Hematopoietic multipotent progenitor cell treated with erythropoietin and hydrocortisone succinate and interleukin-3 and kit ligand, for 17 days (in vitro differentiated cells): ENCODE data around the gene MLX.
A peak's percentile ranks its signal among the peaks of the same experiment; 100 is the strongest.

ENCODE experiments used
- DNase-seq: peaks from one replicate; pipeline ENCODE4 v3.0.0-alpha.2; 2015; ENCODE audit warnings: low spot score

The MLX gene, protein sequence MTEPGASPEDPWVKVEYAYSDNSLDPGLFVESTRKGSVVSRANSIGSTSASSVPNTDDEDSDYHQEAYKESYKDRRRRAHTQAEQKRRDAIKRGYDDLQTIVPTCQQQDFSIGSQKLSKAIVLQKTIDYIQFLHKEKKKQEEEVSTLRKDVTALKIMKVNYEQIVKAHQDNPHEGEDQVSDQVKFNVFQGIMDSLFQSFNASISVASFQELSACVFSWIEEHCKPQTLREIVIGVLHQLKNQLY

DNA sequence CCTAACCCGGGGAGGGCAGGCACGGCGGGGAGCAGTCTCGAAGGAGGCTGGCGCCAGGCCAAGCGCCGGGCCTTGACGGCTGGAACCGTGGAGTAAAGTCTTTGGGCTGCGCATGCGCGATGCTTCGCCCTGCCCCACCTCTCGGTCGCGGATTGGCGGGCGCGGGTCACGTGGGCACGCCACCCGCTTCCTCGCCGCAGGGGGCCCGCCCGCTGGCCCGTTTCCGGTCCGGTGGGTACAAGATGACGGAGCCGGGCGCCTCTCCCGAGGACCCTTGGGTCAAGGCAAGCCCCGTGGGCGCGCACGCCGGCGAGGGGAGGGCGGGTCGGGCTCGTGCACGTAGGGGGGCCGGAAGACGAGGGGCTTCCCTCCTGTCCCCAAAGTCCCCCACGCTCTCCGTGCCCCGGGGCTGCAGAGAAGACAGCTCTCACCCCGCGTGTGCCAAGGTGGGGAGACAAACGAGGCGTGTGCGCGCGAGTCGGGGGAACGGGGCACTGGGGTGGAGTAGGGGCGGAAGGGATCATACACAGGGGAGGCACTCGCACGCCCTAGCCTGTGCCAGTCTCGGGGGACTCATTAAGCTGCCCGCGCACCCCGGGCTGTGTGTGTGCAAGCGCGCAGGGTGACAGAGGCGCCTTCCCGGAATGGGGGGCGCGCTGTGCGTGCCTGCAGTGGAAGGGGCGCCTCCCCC, at the start of gene MLX:
TSS of gene MLX (plus strand) at position 218 of the 691 bp plus-strand sequence. CDS start at position 243, 25 bp downstream.
- DNase-seq = peak; percentile 98

DNA sequence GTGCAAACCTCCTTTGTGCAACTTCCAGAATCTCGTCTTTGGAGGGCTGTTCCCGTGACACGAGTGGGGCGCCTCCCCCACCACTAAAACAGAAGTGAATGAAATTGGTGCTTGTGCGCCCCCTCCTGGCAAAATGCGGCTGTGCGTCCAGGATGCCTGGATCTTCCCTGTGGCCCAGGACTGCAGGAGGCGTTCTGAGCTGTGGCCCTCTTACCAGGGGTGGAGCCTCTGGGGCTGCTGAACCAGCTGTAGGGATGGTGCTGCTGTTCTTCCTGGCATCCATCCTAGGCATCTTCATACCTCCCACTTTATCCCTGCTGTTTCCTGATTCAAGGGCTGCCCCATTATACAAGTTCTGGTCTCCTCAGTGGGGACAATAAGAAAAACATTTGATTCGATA, 49.4 kb upstream of the MLX start:
- DNase-seq = peak; percentile 89

DNA sequence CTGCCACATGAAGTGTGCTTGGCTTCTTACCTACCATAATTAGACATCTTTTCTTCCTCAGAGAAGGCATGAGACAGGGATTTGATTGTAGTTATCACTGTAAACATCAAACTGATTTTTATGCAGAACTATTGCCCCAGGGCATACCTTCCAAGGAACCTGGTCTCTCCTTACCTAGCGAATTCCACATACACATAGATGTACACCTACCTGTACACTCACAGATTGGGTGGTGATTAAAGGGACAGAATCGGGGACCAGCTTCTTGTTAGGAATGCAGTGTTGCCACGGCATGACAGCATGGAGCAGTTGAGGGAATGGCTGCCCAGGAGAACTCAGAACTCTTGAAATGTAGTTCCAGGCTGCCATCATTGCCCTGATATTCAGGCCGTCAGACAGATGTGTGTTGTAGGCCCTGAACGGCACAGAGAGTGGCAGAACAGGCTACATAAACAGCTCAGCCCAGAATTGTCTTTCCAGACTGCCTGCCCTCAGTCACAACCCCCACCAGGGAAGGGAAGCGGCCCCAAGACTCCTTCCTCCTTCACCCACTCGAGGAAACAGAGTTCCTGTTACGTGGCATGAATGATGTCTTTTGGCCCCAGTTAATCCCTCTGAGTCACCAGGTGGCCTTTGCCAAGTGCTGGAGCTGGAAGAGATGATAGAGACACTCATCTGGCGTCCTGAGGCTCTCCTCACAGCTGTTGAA, 48.7 kb upstream of the MLX start:
- DNase-seq = peak; percentile 89

DNA sequence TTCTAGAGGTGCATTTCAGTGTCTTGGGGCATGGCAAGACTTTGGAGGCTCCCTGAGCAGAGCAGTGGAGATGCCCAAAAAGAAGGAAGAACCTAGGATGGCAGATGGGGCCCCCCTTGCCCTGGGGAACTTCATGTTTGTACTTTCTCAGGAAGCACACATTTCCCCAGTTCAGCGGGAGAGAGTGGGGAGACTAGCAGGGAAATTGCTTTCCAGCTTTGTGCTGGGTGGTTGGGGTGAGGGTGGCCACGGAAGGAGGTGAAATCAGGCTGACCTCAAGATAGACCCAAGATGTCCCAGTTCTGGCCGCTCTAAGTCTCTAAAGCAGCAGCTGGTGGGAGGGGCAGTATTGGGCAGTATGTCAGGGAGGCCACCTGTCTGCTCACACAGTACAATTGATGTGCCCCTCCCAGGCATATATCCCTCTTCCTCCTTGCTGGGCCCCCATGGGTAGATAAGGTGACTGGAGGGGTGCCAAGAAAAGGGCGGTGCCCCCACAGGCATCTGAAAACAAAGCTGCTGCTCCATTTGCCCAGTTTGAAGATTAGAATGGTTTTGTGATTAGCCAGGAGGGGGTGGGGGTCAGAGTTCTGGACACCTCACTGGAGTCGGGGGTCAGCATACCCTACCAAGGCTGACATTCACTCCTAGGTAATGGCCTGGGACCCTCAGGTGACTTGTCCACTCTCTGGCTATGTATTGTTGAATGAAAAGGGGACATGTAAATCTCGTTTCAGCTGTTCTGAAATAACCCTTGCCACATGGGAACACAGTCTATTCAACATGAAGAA, 48.0 kb upstream of the MLX start:
- peak; percentile 81 for DNase-seq

DNA sequence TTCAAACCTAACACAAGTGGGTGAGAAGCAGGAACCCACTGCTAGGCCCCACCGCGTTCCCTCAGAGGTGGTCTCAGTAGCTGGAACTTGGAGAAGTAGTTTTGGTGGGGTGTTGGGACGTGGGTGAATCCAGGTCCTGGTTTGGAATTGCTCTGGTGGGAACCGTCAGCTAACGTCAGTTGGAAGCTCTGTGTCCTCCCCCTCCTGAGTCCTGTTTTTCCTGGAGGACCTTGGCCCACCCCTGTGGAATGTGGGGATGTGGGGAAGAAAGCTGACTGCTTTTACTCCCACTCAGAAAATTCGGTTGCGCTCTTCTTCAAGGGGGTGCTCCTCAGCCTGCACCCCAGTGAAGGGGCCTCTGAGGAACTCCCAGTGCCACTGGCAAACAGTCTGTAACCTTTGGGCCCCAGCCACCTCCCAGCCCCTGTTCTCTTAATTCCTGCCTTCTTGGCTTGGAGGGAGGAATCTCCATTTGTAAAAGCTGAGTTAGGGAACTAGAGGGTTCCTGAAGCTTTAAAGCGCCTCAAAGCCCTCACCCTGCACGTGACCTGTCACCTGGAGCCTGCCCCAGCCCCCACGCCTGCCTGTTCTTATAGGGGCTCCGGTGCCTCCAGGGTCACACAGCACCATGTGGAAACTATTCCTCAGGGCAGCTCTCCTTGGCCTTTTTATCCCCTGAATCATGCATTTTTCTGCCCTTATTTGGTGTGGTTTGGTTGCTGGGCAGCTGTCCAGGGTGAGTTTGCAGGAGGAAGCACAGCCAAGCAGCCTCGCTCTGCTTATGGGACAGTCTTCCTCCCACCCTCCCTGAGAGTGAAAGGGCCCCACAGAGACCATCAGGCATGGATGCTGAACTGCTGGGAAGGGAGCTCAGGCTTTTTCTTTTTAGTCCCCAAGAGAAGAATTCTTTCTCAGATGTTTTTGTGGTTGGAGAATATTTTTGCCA, 47.1 kb upstream of the MLX start:
- peak; percentile 57 for DNase-seq

DNA sequence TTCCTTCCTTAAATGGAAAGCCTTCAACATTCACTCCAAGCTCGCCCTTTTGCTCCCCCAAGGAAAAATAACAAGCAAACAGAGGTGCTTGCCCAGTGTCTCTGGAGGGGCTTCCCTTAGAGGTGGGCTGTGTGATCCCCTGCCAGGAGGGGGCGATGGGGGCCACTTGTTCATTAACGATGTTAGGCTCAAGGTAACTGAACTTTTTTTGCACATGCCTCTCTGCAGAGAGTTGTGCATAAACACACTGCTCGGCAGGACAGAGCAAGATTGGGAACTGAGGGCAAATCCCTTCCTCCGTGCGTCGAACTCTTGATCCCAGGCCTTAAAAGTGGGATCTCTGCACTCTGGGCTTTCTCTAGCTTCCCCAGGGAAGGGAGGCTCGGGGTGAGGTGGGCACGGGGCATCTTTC, 46.4 kb upstream of the MLX start:
- DNase-seq = no peak

DNA sequence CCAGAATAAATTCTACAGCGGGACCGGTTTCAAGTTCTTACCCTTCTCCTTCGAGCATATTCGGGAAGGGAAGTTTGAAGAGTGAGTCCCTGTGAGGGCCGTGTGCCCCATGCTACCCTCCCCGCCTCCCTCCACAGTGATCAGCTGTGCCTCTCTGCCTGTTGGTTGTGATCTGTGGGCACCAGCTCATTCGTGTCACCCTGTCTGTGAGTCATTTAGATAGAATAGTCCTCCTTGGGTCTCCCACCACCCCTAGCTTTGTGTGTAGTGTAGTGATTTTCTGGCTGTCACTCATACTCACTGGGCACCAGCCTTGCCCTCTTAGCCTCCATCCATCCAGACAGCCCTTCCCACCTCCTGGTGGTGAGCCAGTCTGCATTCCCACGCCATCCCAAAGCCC, 45.9 kb upstream of the MLX start:
- DNase-seq = no peak

DNA sequence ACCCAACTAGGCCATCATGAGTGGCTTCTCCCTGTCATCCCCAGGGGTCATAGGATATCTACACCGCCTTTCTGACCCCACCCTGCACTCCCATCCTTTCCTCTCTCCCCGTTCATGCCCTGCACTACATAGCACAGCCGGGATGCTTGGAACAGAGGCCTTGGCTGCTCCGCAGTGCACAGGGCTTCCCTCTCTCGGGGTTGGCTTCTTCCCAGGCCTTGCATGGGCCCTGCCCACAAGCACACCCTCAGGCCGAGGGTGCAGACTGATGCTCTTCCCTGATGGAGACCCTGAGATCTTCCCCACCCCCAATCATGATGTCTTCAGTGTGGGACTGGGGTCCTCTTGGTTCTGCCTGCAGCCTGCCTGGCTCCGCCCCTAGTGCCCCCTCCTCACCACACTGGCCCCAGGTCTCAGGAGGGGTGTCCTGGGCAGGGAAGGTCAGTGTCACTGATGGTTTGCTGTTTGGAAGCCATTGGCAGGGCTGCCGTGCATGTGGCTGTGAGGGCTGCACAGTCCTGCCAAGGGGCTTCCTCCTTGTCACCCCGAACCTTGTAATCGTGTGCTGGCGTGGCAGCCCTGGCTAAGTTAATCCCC, 45.1 kb upstream of the MLX start:
- DNase-seq = no peak

DNA sequence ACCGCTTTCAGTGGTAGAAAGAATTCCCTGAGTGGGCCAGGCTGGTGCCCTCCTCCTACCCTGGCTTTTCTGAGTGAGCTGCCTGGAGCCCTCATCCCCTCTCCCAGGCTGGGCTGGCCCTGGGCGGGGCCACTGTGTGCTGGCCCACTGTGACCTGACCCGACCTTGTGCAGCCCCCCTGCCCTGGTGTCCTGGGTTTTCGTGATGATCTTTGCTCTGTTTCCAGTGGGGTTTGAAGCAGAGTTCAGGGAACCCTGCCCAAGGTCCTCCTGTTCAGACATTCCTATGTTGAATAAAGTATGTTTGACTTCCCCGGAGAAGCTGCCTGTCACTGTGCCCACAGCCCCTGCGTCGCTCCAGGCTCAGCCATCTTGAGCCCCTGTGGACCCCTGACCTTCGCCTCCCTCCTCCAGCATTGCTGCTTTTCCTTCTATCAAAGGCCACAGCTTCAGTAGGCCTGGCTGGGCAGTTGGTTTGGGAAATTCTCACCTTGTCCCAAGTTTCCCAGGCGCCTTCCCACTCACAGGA, 44.6 kb upstream of the MLX start:
- DNase-seq = no peak

DNA sequence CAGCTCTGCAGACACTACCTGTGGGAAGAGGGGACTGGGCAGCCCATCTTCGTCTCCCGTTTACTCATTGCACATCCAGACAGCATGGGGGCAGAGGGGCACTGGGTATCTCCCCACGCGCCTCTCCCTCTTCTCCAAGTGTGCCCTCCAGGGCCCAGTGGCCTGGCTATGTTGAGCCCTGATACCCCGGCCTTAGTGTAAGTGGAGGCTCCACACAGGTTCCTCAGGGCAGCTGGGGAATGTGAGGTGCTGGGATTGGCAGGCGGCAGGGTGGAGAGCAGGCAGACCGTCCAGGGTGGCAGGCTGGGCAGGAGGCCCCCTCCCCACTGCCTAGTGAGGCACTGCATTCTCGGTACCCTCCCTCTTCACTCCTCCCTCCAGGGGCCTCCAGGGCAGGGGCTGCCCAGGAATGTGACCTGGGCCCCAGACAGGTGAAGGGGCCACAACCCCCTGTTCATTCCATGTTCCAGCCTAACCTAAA, 44.1 kb upstream of the MLX start:
- no peak for DNase-seq

DNA sequence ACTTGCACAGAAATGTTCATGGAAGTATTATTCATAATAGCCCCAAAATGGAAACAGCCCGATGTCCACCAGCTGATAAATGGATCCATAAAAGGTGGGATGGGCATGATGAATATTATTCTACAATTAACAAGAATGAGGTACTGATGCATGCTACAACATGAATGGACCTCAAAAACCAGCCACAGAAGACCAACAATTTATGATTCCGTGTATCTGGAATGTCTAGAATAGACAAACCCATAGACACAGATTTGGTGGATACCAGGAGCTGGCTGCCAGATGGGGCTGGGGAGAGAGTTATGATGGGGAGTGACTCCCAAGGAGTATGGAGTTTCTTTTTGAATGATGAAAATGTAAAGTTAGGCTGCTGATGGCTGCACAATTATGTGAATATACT, 41.7 kb upstream of the MLX start:
- no peak for DNase-seq

DNA sequence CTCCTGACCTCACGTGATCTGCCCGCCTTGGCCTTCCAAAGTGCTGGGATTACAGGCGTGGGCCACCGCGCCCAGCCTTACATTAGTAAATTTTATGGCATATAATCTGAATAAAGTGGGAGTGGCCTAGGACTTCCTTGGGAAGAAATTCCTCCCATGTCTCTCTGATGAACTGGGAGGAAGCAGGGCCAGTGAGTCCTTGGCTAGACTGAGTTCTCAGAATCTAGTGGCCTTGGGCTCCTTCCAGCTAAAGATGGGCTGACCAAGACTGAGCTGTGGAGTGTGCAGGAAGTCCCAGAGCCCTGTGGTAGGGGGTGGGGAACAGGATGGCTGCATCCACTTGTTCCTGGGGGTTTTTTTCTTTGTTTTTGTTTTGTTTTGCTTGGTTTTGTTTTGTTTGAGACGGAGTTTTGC, 40.9 kb upstream of the MLX start:
- no peak for DNase-seq

DNA sequence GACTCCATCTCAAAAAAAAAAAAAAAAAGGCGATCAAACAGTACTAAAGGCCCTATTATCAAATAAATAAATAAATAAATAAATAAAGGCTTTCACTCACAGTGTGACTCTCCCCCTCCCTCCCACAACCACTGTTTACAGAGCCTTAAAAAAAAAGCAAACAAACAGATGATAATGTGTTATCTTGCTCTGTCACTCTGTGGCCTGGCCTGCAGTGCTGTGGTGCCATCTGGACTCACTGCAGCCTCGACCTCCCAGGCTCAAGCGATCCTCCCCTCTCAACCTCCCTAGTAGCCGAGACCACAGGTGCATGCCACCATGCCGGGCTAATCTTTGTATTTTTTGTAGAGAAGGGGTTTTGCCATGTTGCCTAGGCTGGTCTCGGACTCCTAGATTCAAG, 39.0 kb upstream of the MLX start:
- no peak for DNase-seq

DNA sequence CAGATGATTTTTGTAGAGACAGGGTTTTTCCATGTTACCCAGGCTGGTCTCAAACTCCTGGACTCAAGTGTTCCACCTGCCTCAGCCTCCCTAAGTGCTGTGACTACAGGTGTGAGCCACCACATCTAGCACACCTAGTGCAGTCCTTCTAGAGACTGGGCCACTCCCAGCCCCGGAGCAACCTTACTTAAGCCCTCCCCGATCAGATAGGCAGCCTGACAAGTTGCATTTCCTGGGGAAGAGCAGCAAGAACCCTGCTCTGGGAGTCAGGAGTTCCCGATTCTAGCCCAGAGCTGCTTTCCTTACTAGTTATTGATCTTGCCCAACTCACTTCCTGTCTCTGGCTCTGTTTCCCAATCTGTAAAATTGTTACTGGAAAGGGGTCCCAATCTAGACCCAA, 37.8 kb upstream of the MLX start:
- no peak for DNase-seq

DNA sequence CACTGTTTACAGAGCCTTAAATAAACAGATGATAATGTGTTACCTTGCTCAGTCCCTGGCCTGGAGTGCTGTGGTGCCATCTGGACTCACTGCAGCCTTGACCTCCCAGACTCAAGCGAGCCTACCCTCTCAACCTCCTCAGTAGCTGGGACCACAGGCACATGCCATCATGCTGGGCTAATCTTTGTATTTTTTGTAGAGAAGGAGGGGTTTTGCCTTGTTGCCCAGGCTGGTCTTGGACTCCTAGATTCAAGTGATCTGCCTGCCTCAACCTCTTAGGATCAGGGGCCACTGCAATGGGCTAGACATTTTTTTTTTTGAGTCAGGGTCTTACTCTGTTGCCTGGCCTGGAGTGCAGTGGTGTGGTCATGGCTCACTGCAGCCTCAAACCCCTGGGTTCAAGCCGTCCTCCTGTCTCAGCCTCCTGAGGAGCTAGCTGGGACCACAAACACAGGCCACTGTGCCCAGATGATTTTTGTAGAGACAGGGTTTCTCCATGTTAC, 35.9 kb upstream of the MLX start:
- no peak for DNase-seq

DNA sequence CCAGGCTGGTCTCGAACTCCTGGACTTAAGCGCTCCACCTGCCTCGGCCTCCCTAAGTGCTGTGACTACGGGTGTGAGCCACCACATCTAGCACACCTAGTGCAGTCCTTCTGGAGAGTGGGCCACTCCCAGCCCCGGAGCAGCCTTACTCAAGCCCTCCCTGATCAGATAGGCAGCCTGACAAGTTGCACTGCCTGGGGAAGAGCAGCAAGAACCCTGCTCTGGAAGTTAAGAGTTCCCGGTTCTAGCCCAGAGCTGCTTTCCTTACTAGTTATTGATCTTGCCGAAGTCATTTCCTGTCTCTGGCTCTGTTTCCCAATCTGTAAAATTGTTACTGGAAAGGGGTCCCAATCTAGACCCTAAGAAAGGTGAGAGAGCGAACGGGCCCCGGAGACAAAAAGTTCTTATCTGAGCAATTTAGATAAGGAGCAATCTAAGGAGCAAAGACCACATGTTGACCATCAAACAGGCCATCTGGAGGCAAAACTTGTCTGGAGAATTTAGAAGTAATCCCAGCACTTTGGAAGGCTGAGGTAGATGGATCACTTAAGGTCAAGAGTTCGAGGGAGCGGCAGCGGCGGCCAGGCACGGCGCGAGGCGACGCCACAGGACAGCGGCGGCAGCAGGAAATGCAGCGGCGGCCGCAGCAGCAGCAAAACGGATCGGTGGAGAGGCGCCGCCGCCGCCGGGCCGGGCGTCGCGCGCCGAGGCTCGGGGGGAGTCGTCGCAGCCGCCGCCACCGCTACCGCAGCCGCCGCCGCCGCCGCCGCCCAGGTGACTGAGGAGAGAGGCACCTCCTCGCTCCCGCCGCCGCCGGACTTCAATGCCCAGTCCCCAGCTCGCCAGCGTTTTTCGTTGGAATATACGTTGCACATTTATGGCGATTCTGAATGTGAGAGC, 35.2 kb upstream of the MLX start:
- peak; percentile 47 for DNase-seq

DNA sequence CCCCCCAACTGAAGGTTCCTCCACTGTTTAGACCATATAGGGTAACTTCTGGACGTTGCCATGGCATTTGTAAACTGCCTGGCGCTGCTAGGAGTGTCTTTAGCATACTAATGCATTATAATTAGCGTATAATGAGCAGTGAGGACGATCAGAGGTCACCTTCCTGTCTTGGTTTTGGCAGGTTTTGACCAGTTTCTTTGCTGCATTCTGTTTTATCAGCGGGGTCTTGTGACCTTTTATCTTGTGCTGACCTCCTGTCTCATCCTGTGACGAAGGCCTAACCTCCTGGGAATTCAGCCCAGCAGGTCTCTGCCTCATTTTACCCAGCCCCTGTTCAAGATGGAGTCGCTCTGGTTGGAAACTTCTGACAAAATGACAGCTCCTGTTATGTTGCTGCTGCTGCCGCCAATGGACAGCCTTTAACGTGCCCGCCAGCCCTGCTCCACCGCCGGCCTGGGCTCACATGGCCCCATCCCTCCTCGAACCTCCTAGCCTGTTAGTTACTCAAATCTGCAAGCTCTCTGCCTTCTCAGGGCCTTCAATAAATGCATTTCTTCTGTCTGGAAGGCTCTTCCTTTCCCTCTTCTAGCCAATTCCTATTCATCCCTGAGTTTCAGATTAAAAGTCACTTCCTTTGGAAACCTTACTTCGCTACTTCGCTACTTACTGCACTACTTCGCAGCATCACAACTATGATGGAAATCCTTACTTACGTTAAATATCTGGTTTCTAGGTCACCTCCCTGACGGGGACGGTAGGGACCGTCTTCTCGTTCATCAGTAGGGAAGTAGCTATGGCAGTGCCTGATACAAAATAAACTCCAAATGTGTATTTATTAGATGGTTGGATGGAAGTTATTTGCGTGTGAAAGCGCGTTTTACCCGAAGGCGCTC, 31.5 kb upstream of the MLX start:
- DNase-seq = no peak

DNA sequence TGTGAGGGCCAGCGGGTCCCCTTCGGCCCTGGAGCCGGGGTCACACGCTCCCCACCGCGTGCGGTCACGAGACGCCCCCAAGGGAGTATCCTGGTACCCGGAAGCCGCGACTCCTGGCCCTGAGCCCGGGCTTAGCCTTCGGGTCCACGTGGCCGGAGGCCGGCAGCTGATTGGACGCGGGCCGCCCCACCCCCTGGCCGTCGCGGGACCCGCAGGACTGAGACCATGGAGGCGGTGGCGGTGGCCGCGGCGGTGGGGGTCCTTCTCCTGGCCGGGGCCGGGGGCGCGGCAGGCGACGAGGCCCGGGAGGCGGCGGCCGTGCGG, 30.9 kb upstream of the MLX start, which contains the start of gene NAGLU:
TSS of gene NAGLU (plus strand) at position 194 of the 324 bp plus-strand sequence. CDS start at position 226, 32 bp downstream.
- DNase-seq = peak; percentile 88
